ENCODE results near the gene THAP4.

The THAP4 gene

DNA sequence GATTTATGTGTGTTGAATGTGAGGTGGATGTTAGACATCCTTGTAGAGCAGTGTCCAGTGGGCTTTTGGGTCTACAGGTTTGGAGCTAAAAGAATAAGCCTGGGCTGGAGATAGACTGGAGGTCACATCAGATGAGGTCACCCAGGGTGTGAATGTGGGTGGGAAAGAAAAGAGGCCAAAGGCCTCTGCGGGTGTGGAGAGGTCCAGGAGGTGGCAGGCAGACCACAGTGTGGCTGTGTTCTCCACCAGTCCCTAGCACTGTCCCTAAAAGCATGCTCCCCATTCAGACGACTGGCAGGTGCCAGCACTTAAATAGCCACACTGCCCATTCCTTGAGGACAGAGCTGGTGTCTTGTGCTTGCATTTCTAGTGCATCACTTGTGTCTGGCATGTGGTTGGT, 4.7 kb upstream of the THAP4 start:
- no peak overlapping the region for H3K4me3 ChIP-seq (ENCODE audit: low read depth, low read length)
- ChIA-PET CTCF (interaction anchor here (0.6 to 3.4 kb wide), 3 partner anchors 18 to 801 kb away, joined by 3 to 24 read pairs (median 3); no protein-coding TSS in a partner anchor), POLR2A (no interaction called here)
- DNase-seq (ENCODE audit: low read depth, low spot score): no peak
- TF ChIP-seq, protein P1, sequence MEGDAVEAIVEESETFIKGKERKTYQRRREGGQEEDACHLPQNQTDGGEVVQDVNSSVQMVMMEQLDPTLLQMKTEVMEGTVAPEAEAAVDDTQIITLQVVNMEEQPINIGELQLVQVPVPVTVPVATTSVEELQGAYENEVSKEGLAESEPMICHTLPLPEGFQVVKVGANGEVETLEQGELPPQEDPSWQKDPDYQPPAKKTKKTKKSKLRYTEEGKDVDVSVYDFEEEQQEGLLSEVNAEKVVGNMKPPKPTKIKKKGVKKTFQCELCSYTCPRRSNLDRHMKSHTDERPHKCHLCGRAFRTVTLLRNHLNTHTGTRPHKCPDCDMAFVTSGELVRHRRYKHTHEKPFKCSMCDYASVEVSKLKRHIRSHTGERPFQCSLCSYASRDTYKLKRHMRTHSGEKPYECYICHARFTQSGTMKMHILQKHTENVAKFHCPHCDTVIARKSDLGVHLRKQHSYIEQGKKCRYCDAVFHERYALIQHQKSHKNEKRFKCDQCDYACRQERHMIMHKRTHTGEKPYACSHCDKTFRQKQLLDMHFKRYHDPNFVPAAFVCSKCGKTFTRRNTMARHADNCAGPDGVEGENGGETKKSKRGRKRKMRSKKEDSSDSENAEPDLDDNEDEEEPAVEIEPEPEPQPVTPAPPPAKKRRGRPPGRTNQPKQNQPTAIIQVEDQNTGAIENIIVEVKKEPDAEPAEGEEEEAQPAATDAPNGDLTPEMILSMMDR (IDR thresholded peaks at IDR 0.05; ENCODE audit: insufficient read depth, low read length, missing control alignments): no peak

DNA sequence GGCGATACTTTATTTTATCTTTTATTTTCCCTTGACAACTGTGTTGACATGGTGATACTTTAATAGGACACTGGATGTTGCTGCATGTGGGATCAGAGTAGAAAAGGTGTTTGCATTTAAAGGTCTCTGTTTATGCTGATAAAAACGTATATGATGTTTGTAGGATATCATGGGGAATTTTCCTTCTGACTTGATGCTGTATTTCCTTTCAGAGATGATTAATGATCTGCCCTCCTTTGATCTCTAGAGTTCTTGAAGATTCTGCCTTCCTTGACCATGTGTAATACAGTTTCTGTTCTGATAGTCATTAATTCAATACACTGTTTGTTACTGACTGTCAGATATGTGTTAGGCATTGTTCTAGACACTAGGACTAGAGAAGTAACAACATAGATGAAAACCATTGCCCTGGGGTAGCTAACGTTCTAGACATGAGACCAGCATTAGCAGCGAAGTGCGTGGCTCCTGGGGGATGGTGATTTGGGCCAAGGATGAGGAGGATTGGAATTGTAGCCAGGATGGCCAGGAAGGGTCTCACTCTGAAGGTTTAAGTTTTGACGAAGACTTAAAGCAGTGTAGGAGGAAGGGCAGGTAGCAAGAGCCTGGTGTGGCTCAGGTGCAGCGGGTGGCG, 3.3 kb upstream of the THAP4 start:
- CTCF ChIA-PET: interaction anchor here (0.8 to 1.0 kb wide), 2 partner anchors 17 to 800 kb away, joined by 3 read pairs; no protein-coding TSS in a partner anchor
- DNase-seq (ENCODE audit: low read depth, low spot score): no peak
- POLR2A ChIA-PET: no interaction called here
- H3K4me3 ChIP-seq (ENCODE audit: low read depth, low read length): no peak overlapping the region
- TF ChIP-seq, protein P1 (IDR thresholded peaks at IDR 0.05; ENCODE audit: insufficient read depth, low read length, missing control alignments): no peak

DNA sequence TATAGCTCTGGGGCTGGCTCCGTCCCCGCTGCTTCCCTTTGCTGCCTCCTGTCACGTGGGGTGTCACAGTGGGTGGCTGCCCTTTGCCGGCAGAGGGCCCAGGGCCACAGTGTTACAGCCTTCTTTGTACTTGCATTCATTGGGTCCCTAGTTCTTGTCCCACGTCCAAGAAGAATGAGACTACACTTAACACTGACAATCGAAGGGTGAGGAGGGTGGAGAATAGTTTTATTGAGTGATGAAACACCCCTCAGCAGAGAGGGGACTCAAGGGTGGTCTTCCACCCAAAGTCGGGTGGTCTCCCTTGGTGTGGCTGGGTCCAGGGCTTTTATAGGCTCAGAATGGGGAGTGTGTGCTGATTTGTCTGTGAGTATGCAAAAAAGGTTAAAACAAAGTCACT, 2.4 kb upstream of the THAP4 start:
- no peak overlapping the region for H3K4me3 ChIP-seq (ENCODE audit: low read depth, low read length)
- ChIA-PET POLR2A (no interaction called here), CTCF (no interaction called here)
- no peak for DNase-seq (ENCODE audit: low read depth, low spot score)
- TF ChIP-seq, protein P1 (IDR thresholded peaks at IDR 0.05; ENCODE audit: insufficient read depth, low read length, missing control alignments): no peak

DNA sequence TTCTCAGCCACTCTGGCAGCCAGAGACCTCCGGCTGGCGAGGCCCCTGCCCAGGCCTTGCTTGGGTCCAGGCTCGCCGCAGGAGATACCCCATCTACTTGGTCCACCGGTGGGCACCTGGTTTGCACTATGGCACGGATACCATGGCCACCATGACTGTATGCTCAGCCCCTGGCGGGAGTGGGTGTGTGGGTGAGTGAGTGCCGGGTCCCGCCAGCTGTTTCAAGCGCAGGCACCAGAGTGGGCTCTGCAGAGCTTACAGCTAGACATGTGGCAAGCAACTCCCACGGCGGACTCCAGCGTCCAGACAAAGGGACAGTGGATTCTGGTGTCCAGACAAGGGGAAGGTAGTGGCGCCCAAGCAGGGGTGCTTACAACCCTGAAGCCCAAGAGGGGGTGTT, 2.0 kb upstream of the THAP4 start:
- ChIA-PET POLR2A (no interaction called here), CTCF (interaction anchor here (1.0 to 2.1 kb wide), 2 partner anchors 8 to 19 kb away, joined by 4 to 7 read pairs; no protein-coding TSS in a partner anchor)
- peak overlapping the region; percentile 91 for H3K4me3 ChIP-seq (ENCODE audit: low read depth, low read length)
- TF ChIP-seq, protein P1 (IDR thresholded peaks at IDR 0.05; ENCODE audit: insufficient read depth, low read length, missing control alignments): no peak
- DNase-seq (ENCODE audit: low read depth, low spot score): no peak

DNA sequence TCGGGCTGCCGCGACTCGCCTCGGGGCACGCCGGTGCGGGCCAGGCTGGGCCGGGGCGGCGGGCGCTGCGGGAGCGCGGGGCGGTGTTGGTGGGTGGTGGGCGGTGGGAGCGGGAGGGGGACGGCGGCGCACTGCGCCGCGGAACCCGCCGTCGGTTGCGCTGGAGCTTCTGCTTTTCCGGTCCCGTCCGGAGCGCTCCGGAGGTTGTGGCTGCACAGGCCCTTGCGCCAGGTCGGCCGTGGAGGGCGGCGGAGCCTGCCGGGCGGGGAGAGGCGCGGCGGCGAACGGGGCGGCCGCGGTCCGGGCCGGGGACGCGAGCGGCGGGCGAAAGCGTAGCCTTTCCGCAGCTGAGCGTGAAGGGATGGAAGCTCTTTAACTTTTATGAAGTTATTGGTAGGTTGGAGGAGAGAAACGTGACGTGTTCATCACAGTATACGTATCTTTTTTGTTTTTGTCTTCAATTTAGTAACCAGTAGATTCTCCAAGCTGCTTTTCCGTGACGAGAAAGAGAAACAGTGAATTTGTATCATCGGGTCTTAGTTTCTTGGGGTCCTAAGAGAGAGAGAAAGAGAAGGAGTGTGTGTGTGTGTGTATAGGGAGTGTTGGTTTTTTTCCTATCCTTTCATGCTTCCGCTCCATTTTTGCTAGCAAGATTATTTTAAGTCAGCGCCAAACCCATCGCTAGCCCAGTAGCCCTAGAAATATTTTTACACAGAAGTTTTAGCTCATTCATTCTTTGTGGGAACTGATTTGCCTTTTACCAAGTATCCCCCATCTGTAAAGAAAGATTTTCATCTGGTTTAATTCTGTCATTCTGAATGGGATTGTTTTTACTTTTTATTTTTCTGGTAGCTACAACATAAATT, 1.1 kb upstream of the THAP4 start:
- DNase-seq (ENCODE audit: low read depth, low spot score): no peak
- CTCF ChIA-PET: interaction anchor here (1.0 to 2.1 kb wide), 6 partner anchors 9 to 130 kb away, joined by 3 to 8 read pairs (median 4); partner anchors contain the start of gene STK25
- TF ChIP-seq, protein P1 (IDR thresholded peaks at IDR 0.05; ENCODE audit: insufficient read depth, low read length, missing control alignments): no peak
- peak overlapping the region; percentile 91 for H3K4me3 ChIP-seq (ENCODE audit: low read depth, low read length)
- POLR2A ChIA-PET: interaction anchor here (0.5 to 1.6 kb wide), 3 partner anchors 127 to 360 kb away, joined by 3 to 4 read pairs (median 3); no protein-coding TSS in a partner anchor
